Omental fat pad (tissue), 4 donors: Measurements from ENCODE around the gene GPHN. TPM values are rescaled to one million over a fixed set of nuclear protein-coding genes. Genes with fewer than 3 reads are reported as not detected.

Experiments used
- ATAC-seq: fragments of 150-250 bp; one replicate; pipeline ENCODE4 v1.9.1; 2016; ENCODE audit warnings: mild to moderate bottlenecking, moderate library complexity; ENCODE audit not compliant: low FRiP score
- DNase-seq: peaks from one replicate; pipeline ENCODE4 v3.0.0-alpha.2; 2019; ENCODE audit warnings: low spot score
- CTCF ChIP-seq, 3 donors: fragments of 450-650 bp; IDR thresholded peaks; one replicate each; pipeline ENCODE4 v1.5.1; 2016 to 2017; ENCODE audit warnings: antibody characterized with exemption in 3 of 3, mild to moderate bottlenecking in 3 of 3, moderate library complexity in 2 of 3
- total RNA-seq, 4 donors: library from RNA; depleted of rRNA; stranded (reverse); fragments of >200 nt; gene quantifications; one replicate each; pipeline ENCODE4 v1.1.0, GENCODE V29; 2016

Gene GPHN
- total RNA-seq, 4 donors from 2014 or later = 8.0 to 27.6 (median 18.7) TPM

GRCh38 chr14:66476964-66477363 lies 31.0 kb upstream of the GPHN start:
- DNase-seq (no peak), ATAC-seq (no peak)
- no peak for TF ChIP-seq CTCF (IDR thresholded peaks at IDR 0.05)

- ATAC-seq (no peak), DNase-seq (no peak)
- no peak for TF ChIP-seq CTCF (IDR thresholded peaks at IDR 0.05)
These were observed 30.4 kb upstream of the GPHN start for GRCh38 chr14:66477567-66477966.

- ATAC-seq = peak; percentile 50
- no peak for DNase-seq
- TF ChIP-seq CTCF (IDR thresholded peaks at IDR 0.05) = no peak
These were observed 25.1 kb upstream of the GPHN start for GRCh38 chr14:66482873-66483272.

- ATAC-seq (peak; percentile 90), DNase-seq (no peak)
- TF ChIP-seq CTCF (IDR thresholded peaks at IDR 0.05) = no peak
These were observed 24.6 kb upstream of the GPHN start for GRCh38 chr14:66483322-66483721.

- no peak for TF ChIP-seq CTCF (IDR thresholded peaks at IDR 0.05)
- DNase-seq (no peak), ATAC-seq (no peak)
These were observed 22.9 kb upstream of the GPHN start for GRCh38 chr14:66485029-66485428.

GRCh38 chr14:66485910-66486421 lies 22.0 kb upstream of the GPHN start, which contains the start of gene CCDC196:
CCDC196 (plus strand) TSS chr14:66486371; CDS start chr14:66486503, 132 bp downstream.
- DNase-seq (no peak), ATAC-seq (no peak)
- TF ChIP-seq CTCF (IDR thresholded peaks at IDR 0.05) = no peak

- DNase-seq (no peak), ATAC-seq (no peak)
- no peak for TF ChIP-seq CTCF (IDR thresholded peaks at IDR 0.05)
These were observed 20.8 kb upstream of the GPHN start for GRCh38 chr14:66487164-66487563.
